ENCODE data around the gene TELO2. TPM values are rescaled to one million over a fixed set of nuclear protein-coding genes. Genes with fewer than 3 reads are reported as not detected.

TELO2 gene
- total RNA-seq, 1 donor from 2014 or later = 26.0 TPM

- no peak for TF ChIP-seq CTCF (IDR thresholded peaks at IDR 0.05)
- no peaks in the 10 kb centered on the region for H3K27me3 ChIP-seq
- H3K36me3 ChIP-seq = peaks cover 26% of the 10 kb centered on the region
- ATAC-seq (peak; percentile 46), DNase-seq (peak; percentile 80)
- H3K4me1 ChIP-seq = peaks cover 45% of the 10 kb centered on the region
- intact Hi-C loops (cut with DNase I) = no loop called here
- H3K9me3 ChIP-seq = no peaks in the 10 kb centered on the region
- peak within 1 kb of the TSS; percentile 92 for H3K27ac ChIP-seq
- H3K4me3 ChIP-seq = peak within 1 kb of the TSS; percentile 75
Measured at GRCh38 chr16:1533443-1533951, 40.3 kb downstream of the TELO2 start, which contains the start of gene TMEM204. TSS of gene TMEM204 (plus strand) at chr16:1533666. CDS start at chr16:1534276, 610 bp downstream.

GRCh38 chr16:1534021-1535020 lies 41.2 kb downstream of the TELO2 start:
- H3K4me1 ChIP-seq = peaks cover 45% of the 10 kb centered on the region
- ATAC-seq (no peak), DNase-seq (no peak)
- intact Hi-C loops (cut with DNase I) = no loop called here
- peak overlapping the region; percentile 92 for H3K27ac ChIP-seq
- TF ChIP-seq CTCF (IDR thresholded peaks at IDR 0.05) = no peak
- H3K27me3 ChIP-seq = no peaks in the 10 kb centered on the region
- peaks cover 31% of the 10 kb centered on the region for H3K36me3 ChIP-seq
- peak overlapping the region; percentile 75 for H3K4me3 ChIP-seq
- H3K9me3 ChIP-seq = no peaks in the 10 kb centered on the region

GRCh38 chr16:1535391-1536291 lies 42.5 kb downstream of the TELO2 start:
- peak; percentile 63 for DNase-seq
- Histone ChIP-seq H3K27ac (peak overlapping the region; percentile 92), H3K27me3 (no peaks in the 10 kb centered on the region), H3K9me3 (no peaks in the 10 kb centered on the region), H3K4me3 (peak overlapping the region; percentile 75), H3K36me3 (peaks cover 35% of the 10 kb centered on the region), H3K4me1 (peaks cover 31% of the 10 kb centered on the region)
- no peak for TF ChIP-seq CTCF (IDR thresholded peaks at IDR 0.05)
- ATAC-seq = no peak
- intact Hi-C loops (cut with DNase I) = no loop called here

DNA sequence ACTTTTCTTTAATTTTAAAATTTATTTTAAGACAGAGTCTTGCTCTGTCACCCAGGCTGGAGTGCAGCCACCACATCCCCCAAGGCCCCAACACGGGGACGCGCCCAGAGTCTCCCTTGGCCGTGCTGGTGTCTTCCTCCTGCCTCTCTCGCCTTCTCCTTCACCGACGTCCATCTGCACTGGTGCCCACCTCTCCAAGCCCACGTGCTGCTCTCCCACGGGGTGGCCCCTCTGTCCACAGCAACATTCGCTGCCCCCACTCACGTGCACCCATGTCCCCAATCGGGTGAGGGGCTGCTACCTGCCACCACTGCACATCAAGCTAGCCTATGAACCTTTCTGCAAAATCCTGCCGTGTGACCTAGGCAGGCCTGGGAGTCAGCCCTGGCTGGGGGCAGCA lies 43.4 kb downstream of the TELO2 start:
- Histone ChIP-seq H3K36me3 (peaks cover 45% of the 10 kb centered on the region), H3K27ac (peak overlapping the region; percentile 92), H3K9me3 (no peaks in the 10 kb centered on the region), H3K4me3 (peak overlapping the region; percentile 75), H3K4me1 (peaks cover 25% of the 10 kb centered on the region), H3K27me3 (no peaks in the 10 kb centered on the region)
- ATAC-seq = no peak
- intact Hi-C loops (cut with DNase I) = no loop called here
- TF ChIP-seq CTCF (IDR thresholded peaks at IDR 0.05) = no peak
- DNase-seq = no peak

GRCh38 chr16:1537138-1537577 lies 44.0 kb downstream of the TELO2 start:
- peaks cover 50% of the 10 kb centered on the region for H3K36me3 ChIP-seq
- peaks cover 20% of the 10 kb centered on the region for H3K4me1 ChIP-seq

More at GRCh38 chr16:1537138-1537577, 44.0 kb downstream of the TELO2 start:
- TF ChIP-seq CTCF (IDR thresholded peaks at IDR 0.05) = no peak
- peak overlapping the region; percentile 47 for H3K27ac ChIP-seq
- H3K9me3 ChIP-seq = no peaks in the 10 kb centered on the region
- ATAC-seq (no peak), DNase-seq (peak; percentile 62)
- no peaks in the 10 kb centered on the region for H3K27me3 ChIP-seq
- peak overlapping the region; percentile 75 for H3K4me3 ChIP-seq
- intact Hi-C loops (cut with DNase I) = no loop called here
